ENCODE results near the gene VAT1L.

VAT1L gene

DNA sequence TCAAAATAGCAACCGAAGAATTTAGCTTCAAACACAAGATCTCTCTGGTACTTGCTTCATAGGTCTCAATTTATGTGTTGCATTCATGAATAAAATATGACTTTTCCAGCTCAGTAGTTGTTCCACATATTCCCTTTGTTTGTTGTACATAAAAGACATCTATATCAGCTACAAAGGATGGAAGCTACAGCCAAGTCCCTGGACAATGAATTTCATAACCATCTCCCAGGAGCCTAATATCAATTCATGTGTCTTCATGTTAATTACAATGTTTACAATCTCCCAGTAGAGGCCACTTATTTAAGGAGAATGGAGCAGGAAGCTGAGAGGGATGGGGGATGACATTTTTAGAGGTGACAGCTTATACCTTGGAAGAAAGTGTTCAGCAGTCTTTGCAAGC is 237.3 kb downstream of the VAT1L start:
- no peak overlapping the region for H3K4me3 ChIP-seq (ENCODE audit: low read depth, low read length)
- TF ChIP-seq, protein P1, sequence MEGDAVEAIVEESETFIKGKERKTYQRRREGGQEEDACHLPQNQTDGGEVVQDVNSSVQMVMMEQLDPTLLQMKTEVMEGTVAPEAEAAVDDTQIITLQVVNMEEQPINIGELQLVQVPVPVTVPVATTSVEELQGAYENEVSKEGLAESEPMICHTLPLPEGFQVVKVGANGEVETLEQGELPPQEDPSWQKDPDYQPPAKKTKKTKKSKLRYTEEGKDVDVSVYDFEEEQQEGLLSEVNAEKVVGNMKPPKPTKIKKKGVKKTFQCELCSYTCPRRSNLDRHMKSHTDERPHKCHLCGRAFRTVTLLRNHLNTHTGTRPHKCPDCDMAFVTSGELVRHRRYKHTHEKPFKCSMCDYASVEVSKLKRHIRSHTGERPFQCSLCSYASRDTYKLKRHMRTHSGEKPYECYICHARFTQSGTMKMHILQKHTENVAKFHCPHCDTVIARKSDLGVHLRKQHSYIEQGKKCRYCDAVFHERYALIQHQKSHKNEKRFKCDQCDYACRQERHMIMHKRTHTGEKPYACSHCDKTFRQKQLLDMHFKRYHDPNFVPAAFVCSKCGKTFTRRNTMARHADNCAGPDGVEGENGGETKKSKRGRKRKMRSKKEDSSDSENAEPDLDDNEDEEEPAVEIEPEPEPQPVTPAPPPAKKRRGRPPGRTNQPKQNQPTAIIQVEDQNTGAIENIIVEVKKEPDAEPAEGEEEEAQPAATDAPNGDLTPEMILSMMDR (IDR thresholded peaks at IDR 0.05; ENCODE audit: low read depth, low read length), result no peak

DNA sequence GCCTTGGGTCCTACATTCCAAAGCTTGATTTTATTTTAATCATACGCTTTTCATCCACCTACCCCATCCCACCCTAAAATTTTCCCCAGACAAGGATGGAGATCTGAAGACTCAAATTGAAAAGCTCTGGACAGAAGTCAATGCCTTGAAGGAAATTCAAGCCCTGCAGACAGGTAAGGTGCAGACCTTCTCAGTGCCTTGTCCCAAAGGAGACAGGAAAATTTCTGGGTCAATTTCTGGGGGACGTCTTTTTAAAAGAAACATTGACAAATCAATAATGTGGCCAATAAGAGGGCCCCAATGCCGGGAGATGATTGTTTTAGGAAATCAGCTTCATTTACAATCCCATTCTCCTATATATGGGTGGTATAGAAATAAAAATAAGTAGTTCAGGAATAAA is 239.7 kb downstream of the VAT1L start:
- TF ChIP-seq, protein P1 (IDR thresholded peaks at IDR 0.05; ENCODE audit: low read depth, low read length), result no peak
- H3K4me3 ChIP-seq (ENCODE audit: low read depth, low read length), result no peak overlapping the region

Measured in WI38 (cell line).